Upper lobe of right lung (tissue), 1 donor: Measurements from ENCODE around the gene GNL3L. TPM values are rescaled to one million over a fixed set of nuclear protein-coding genes. Genes with fewer than 3 reads are reported as not detected.
"Not testable (repeated sequence)": the region's sequence is repeated elsewhere in the genome, so short reads cannot be mapped to it uniquely, and the experiment has no call there.

Source experiments
- ATAC-seq: fragments of 200-7000 bp; cut with Tn5 transposase; one replicate; pipeline ENCODE4 v1.9.1; 2020; ENCODE audit warnings: mild to moderate bottlenecking, moderate library complexity
- DNase-seq: peaks from one replicate; pipeline ENCODE4 v3.0.0-alpha.2; 2020
- H3K27ac ChIP-seq: fragments of 200-600 bp; one replicate; pipeline ENCODE4 v1.8.0; 2022
- H3K27me3 ChIP-seq: fragments of 200-600 bp; one replicate; pipeline ENCODE4 v1.8.0; 2022; ENCODE audit warnings: mild to moderate bottlenecking
- H3K36me3 ChIP-seq: fragments of 200-600 bp; one replicate; pipeline ENCODE4 v1.8.0; 2022
- H3K4me1 ChIP-seq: fragments of 200-600 bp; one replicate; pipeline ENCODE4 v1.8.0; 2022
- H3K4me3 ChIP-seq: fragments of 200-600 bp; one replicate; pipeline ENCODE4 v1.8.0; 2022; ENCODE audit warnings: mild to moderate bottlenecking
- H3K9me3 ChIP-seq: fragments of 200-600 bp; one replicate; pipeline ENCODE4 v1.8.0; 2022
- CTCF ChIP-seq: fragments of 200-600 bp; IDR thresholded peaks from one replicate; pipeline ENCODE4 v1.8.0; 2022; ENCODE audit warnings: antibody characterized with exemption
- intact Hi-C: fragments of 100-400 bp; cut with DNase I; formaldehyde crosslinking; loops from one replicate; pipeline ENCODE4 v1.11.0; 2022
- total RNA-seq: library from RNA; stranded (reverse); fragmentation: NEBNext Ultra II Directional; extraction: Animal tissue kit (Norgen Biotek cat#: 25700); gene quantifications from one replicate; pipeline ENCODE4 v1.2.1, GENCODE V29; 2021
- donor health status: DM: no; HTN: yes; CAD: no; lungs with severe emphysema.

GNL3L gene
- total RNA-seq, 1 donor from 2014 or later, result 29.0 TPM

- ATAC-seq (no peak), DNase-seq (no peak)
- no peak overlapping the region for H3K4me3 ChIP-seq
- H3K4me1 ChIP-seq, result no peaks in the 10 kb centered on the region
- no peaks in the 10 kb centered on the region for H3K27me3 ChIP-seq
- intact Hi-C loops, result no loop called here
- H3K36me3 ChIP-seq, result peaks cover 44% of the 10 kb centered on the region
- H3K9me3 ChIP-seq, result no peaks in the 10 kb centered on the region
- H3K27ac ChIP-seq, result no peak overlapping the region
- TF ChIP-seq CTCF, result no peak
Measured at GRCh38 chrX:54550821-54551220, 20.8 kb downstream of the GNL3L start.

GRCh38 chrX:54551801-54552200, 21.8 kb downstream of the GNL3L start:
- Histone ChIP-seq H3K36me3 (peaks cover 35% of the 10 kb centered on the region), H3K27me3 (no peaks in the 10 kb centered on the region), H3K4me1 (no peaks in the 10 kb centered on the region), H3K4me3 (no peak overlapping the region), H3K27ac (no peak overlapping the region), H3K9me3 (no peaks in the 10 kb centered on the region)
- no peak for ATAC-seq
- no peak for TF ChIP-seq CTCF
- DNase-seq, result no peak
- intact Hi-C loops, result no loop called here

- DNase-seq, H3K27ac ChIP-seq, H3K9me3 ChIP-seq, H3K4me1 ChIP-seq, intact Hi-C loops, ATAC-seq, H3K4me3 ChIP-seq, H3K27me3 ChIP-seq: not testable (repeated sequence)
- H3K36me3 ChIP-seq, result peaks cover 29% of the 10 kb centered on the region
Measured at GRCh38 chrX:54555006-54555405, 25.0 kb downstream of the GNL3L start.

- Histone ChIP-seq H3K4me1 (no peaks in the 10 kb centered on the region), H3K4me3 (no peak overlapping the region), H3K27ac (no peak overlapping the region), H3K27me3 (no peaks in the 10 kb centered on the region), H3K9me3 (no peaks in the 10 kb centered on the region), H3K36me3 (peaks cover 27% of the 10 kb centered on the region)
- ATAC-seq, result no peak
- intact Hi-C loops, result no loop called here
- TF ChIP-seq CTCF, result no peak
- DNase-seq, result no peak
Measured at GRCh38 chrX:54560411-54560810, 30.4 kb downstream of the GNL3L start.

- Histone ChIP-seq H3K27ac (no peak overlapping the region), H3K4me3 (no peak overlapping the region), H3K4me1 (no peaks in the 10 kb centered on the region), H3K36me3 (peaks cover 27% of the 10 kb centered on the region), H3K27me3 (no peaks in the 10 kb centered on the region), H3K9me3 (no peaks in the 10 kb centered on the region)
- intact Hi-C loops, result no loop called here
- DNase-seq, result no peak
- ATAC-seq, result no peak
- TF ChIP-seq CTCF, result no peak
Measured at GRCh38 chrX:54561622-54562021, 31.6 kb downstream of the GNL3L start.

- TF ChIP-seq CTCF, result no peak
- Histone ChIP-seq H3K27ac (no peak overlapping the region), H3K4me1 (no peaks in the 10 kb centered on the region), H3K9me3 (peaks cover under 1% of the 10 kb centered on the region), H3K36me3 (peaks cover 10% of the 10 kb centered on the region), H3K4me3 (no peak overlapping the region), H3K27me3 (no peaks in the 10 kb centered on the region)
- no peak for ATAC-seq
- DNase-seq, result no peak
- intact Hi-C loops, result no loop called here
Measured at GRCh38 chrX:54564936-54565335, 34.9 kb downstream of the GNL3L start.
